GM18870 (cell line): ENCODE results near the gene CAMKMT.

ENCODE experiments used
- ATAC-seq: cut with Tn5 transposase; IDR thresholded peaks from one replicate; pipeline ENCODE4 v1.9.1; 2021; ENCODE audit warnings: moderate library complexity; ENCODE audit not compliant: unreplicated experiment

CAMKMT gene

GRCh38 chr2:44723921-44724320 is 362.2 kb downstream of the CAMKMT start:
- ATAC-seq: no peak

DNA sequence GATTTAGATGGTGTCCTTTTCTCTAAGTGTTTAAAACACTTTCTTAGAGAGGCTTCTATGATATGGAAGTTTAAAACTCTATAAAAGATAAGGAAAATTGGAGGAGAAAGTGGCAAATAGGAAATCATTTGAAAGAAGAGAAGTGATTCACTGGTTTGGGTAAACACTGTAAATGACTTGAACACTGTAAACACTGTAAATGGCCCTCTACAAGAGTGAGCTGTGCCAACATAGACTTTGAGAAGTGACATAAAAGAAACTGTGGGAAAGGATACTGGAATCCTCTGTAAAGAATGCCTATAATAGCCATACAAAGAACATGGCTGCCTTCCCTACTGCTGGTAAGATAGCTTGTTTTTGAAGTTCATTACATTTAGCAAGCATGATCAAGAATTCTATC is 368.8 kb downstream of the CAMKMT start:
- no peak for ATAC-seq

GRCh38 chr2:44731505-44731904 is 369.8 kb downstream of the CAMKMT start:
- ATAC-seq: peak; percentile 91

- no peak for ATAC-seq
Measured at GRCh38 chr2:44736270-44736942, 374.7 kb downstream of the CAMKMT start.

DNA sequence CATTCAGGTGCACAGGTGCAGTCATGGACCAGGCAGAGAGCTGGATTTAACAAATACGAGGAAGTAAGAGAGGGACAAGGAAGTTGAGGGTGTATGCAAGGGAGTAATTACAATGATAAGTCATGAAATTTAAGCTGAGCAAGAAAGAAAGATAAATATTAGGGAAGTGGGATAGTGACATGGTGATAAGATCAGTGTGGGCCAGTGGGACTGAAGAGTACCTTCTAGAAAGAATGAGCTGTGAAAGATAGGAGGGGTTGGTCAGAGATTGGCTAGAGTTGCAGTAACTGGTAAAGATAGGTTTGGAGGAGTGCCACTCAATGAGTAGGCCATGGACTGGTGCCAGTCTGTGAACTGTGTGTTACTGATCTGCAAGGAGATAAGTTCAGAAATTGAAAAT is 378.9 kb downstream of the CAMKMT start:
- no peak for ATAC-seq

- ATAC-seq: no peak
Measured at GRCh38 chr2:44741507-44741906, 379.8 kb downstream of the CAMKMT start.

GRCh38 chr2:44742057-44742456 is 380.3 kb downstream of the CAMKMT start:
- no peak for ATAC-seq

DNA sequence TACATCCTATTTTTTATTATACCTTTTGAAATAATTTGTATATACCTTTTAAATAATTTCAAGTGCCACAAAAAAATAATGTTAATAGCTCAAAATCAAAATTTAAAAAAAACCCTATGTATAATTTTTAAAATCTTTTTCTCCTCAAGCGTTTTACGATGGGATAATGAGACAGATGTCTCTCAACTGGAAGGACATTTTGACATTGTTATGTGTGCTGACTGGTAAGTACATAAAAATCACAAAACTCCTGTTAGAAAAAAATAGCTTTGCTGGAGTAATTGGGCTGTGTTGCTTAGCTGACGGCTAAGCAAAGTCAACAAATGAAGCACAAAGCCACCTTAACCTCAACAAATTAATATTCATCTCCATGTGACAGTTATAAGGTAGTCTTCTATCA is 381.7 kb downstream of the CAMKMT start:
- no peak for ATAC-seq

GRCh38 chr2:44744961-44745892 is 383.5 kb downstream of the CAMKMT start:
- no peak for ATAC-seq

GRCh38 chr2:44745922-44746766 is 384.4 kb downstream of the CAMKMT start:
- no peak for ATAC-seq

DNA sequence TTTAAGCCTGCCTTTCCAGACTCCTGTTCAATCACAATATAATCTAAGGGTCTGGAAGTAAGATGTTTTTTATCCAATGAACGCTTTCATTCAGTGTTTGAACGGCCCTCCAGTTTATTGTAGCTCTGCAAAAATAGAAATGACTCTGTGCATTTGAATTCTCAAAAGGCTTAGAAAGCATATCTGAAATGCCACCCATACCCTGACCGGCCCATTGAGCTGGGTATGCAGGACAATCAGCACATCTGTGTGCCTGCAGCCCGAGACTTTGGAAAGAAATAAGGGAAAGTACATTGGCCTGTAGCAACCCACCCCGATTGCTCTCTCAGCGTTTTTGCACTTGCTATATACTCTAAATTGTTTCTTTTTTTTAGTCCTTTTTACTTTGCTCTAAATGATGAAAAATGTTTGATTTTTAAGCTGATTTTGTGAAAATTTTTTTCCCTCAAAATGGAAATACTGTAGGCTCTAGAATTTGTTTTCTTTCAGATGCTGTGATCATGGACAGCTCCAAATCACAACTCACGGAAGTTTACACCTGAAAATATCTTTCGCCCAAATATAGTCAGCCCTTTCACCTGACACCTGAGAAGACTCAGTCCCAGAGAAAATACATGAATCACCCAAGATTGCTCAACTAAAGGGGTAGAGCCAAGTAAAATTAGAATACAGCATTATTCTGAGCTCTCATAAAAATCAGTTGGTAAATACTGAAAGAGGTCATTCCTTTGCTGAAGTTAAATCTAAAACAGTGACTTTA is 385.3 kb downstream of the CAMKMT start:
- no peak for ATAC-seq

- ATAC-seq: no peak
Measured at GRCh38 chr2:44747794-44748193, 386.0 kb downstream of the CAMKMT start.

DNA sequence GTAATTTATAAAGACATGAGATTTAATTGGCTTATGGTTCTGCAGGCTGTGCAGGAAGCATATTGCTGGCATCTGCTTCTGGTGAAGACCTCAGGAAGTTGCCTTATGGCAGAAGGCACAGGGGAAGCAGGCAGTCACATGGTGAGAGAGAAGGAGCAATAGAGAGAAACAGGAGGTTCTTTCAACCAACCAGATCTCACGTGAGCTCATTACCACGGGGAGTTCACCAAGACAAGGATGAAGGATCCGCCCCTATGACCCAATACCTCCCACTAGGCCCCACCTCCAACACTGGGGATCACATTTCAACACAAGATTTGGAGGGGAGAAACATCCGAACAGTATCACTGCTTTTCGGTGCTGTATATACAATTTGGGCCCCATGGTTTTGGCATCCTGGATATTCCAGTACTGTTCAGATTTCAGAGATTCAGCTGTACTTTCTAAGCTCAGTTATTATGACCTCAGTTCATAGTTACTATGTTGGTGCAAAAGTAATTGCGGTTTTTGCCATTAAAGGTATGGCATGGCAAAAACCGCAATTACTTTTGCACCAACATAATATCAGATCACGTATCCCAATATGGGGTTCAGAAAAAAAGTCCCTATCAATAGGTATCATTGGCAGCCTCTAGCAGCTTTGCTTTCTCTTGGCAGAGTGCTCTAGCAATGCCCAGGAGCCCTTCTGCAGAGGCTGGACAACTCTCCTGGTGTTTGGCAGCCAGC is 390.2 kb downstream of the CAMKMT start:
- no peak for ATAC-seq

DNA sequence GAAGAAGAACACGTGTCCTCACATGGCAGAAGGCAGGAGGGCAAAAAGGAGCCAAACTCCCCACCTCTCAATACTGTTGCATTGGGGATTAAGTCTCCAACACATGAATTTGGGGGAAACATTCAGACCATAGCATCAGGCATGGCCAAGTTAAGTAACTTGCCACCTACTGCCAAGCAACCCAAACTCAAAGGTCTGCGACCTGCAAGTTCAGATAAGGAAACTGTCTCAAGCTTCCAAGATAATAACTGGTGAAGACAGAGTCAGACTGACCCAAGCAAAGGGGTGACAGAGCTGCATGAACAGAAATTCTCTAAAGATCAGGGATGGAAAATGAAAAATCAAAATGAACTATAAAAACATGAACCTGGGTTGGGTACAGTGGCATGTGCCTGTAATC is 391.0 kb downstream of the CAMKMT start:
- no peak for ATAC-seq

- ATAC-seq: peak; percentile 89
Measured at GRCh38 chr2:44753552-44754285, 392.0 kb downstream of the CAMKMT start.

GRCh38 chr2:44758591-44758990 is 396.8 kb downstream of the CAMKMT start:
- ATAC-seq: no peak

GRCh38 chr2:44759823-44760222 is 398.1 kb downstream of the CAMKMT start:
- no peak for ATAC-seq

DNA sequence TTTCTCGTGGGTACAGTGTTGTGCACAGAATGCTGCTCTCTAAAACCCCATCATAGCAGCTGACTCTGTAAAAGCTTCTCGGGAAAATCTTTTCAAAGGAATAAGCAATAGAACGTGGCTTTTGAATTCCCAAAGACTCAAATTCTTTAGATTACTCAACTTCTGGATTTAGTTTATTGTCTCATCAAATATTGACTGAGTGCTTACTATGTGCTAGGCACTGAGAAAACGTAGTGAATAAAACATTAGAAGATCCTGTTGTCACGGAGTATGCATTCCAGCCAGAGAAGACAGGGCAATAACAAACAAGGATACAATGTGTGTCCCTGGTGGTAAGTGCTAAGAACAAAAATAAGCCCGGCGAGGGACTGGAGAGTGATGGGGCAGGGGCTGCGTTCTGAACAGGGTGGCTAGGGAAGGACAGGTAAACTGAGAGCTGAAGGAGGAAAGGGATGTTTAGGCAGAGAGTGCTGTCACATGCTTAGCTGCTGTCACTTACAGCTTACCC is 401.6 kb downstream of the CAMKMT start:
- ATAC-seq: no peak

GRCh38 chr2:44766220-44766619 is 404.5 kb downstream of the CAMKMT start:
- no peak for ATAC-seq
